Parathyroid adenoma (tissue), 2 donors: Measurements from ENCODE around the gene KPTN.
"Not testable (repeated sequence)": the region's sequence is repeated elsewhere in the genome, so short reads cannot be mapped to it uniquely, and the experiment has no call there.

ENCODE experiments used
- H2AFZ ChIP-seq: fragments of 300-600 bp; sonication (generic); one replicate; pipeline ENCODE4 v1.7.0; 2017; ENCODE audit warnings: antibody characterized with exemption, mild to moderate bottlenecking
- H3K27ac ChIP-seq: fragments of 300-600 bp; sonication (generic); one replicate; pipeline ENCODE4 v1.7.0; 2017
- H3K27me3 ChIP-seq: fragments of 300-600 bp; sonication (generic); one replicate; pipeline ENCODE4 v1.7.0; 2017; ENCODE audit warnings: low read length; ENCODE audit not compliant: control insufficient read depth, insufficient read depth
- H3K36me3 ChIP-seq: fragments of 300-600 bp; sonication (generic); one replicate; pipeline ENCODE4 v1.7.0; 2017; ENCODE audit warnings: low read length; ENCODE audit not compliant: control insufficient read depth, insufficient read depth
- H3K4me1 ChIP-seq: fragments of 300-600 bp; sonication (generic); one replicate; pipeline ENCODE4 v1.7.0; 2017; ENCODE audit warnings: control low read depth
- H3K4me2 ChIP-seq: fragments of 300-600 bp; sonication (generic); one replicate; pipeline ENCODE4 v1.7.0; 2017; ENCODE audit warnings: low read length
- H3K4me3 ChIP-seq: fragments of 300-600 bp; sonication (generic); one replicate; pipeline ENCODE4 v1.7.0; 2017; ENCODE audit warnings: low read depth, low read length
- H3K79me2 ChIP-seq: fragments of 300-600 bp; sonication (generic); one replicate; pipeline ENCODE4 v1.7.0; 2017; ENCODE audit warnings: control low read depth
- H3K9ac ChIP-seq: fragments of 300-600 bp; sonication (generic); one replicate; pipeline ENCODE4 v1.7.0; 2017; ENCODE audit warnings: mild to moderate bottlenecking
- H3K9me3 ChIP-seq: fragments of 300-600 bp; sonication (generic); one replicate; pipeline ENCODE4 v1.7.0; 2017; ENCODE audit warnings: low read length; ENCODE audit not compliant: control insufficient read depth
- TF ChIP-seq, protein P1 (sequence below): fragments of 300-600 bp; sonication (generic); IDR thresholded peaks from one replicate; pipeline ENCODE4 v1.7.0; 2017; ENCODE audit warnings: antibody characterized with exemption, mild to moderate bottlenecking
- donor health status: primary hyperparathyroidism.

Gene KPTN

DNA sequence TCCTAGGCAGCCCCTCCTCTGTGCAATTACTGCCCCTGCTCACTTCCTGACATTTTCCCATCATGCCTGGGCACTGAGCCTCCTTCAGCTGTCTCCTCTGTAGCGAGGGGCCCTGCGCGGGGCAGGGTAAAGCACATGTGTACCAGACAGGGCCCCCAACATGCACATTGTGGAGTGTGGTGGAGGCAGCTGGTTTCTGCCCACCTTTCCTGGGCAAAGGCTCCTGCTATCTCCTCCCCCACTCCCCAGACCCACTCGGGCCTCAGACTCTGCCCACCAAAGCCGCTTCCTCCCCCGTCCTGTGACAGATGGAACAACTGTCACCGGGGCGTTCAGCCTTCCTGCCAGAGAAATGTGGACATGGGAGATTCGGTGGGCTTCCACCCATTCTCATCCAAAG, 2.9 kb upstream of the KPTN start:
- no peaks in the 10 kb centered on the region for H3K36me3 ChIP-seq

DNA sequence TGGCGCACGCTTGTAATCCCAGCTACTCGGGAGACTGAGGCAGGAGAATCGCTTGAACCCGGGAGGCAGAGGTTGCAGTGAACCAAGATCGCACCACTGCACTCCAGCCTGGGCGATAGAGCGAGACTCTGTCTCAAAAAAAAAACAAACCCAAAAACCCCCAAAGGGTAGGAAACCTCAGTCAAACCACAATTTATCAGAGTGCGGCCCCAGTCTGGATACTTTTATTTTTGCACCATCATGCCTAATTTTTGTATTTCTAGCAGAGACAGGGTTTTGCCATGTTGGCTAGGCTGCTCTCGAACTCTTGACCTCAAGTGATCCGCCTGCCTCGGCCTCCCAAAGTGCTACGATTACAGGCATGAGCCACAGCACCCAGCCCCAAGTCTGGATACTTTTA, 2.2 kb upstream of the KPTN start:
- not testable (repeated sequence) for H3K27me3 ChIP-seq, H3K36me3 ChIP-seq, H3K4me3 ChIP-seq

More for the DNA sequence above, 2.9 kb upstream of the KPTN start:
- no peak overlapping the region for H3K4me2 ChIP-seq
- H2AFZ ChIP-seq = no peak overlapping the region
- H3K9me3 ChIP-seq = no peaks in the 10 kb centered on the region
- H3K27ac ChIP-seq = no peak overlapping the region
- no peaks in the 10 kb centered on the region for H3K79me2 ChIP-seq
- TF ChIP-seq, protein P1, sequence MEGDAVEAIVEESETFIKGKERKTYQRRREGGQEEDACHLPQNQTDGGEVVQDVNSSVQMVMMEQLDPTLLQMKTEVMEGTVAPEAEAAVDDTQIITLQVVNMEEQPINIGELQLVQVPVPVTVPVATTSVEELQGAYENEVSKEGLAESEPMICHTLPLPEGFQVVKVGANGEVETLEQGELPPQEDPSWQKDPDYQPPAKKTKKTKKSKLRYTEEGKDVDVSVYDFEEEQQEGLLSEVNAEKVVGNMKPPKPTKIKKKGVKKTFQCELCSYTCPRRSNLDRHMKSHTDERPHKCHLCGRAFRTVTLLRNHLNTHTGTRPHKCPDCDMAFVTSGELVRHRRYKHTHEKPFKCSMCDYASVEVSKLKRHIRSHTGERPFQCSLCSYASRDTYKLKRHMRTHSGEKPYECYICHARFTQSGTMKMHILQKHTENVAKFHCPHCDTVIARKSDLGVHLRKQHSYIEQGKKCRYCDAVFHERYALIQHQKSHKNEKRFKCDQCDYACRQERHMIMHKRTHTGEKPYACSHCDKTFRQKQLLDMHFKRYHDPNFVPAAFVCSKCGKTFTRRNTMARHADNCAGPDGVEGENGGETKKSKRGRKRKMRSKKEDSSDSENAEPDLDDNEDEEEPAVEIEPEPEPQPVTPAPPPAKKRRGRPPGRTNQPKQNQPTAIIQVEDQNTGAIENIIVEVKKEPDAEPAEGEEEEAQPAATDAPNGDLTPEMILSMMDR = no peak
- no peak overlapping the region for H3K4me3 ChIP-seq
- no peaks in the 10 kb centered on the region for H3K27me3 ChIP-seq
- peaks cover 10% of the 10 kb centered on the region for H3K4me1 ChIP-seq
- no peak overlapping the region for H3K9ac ChIP-seq

DNA sequence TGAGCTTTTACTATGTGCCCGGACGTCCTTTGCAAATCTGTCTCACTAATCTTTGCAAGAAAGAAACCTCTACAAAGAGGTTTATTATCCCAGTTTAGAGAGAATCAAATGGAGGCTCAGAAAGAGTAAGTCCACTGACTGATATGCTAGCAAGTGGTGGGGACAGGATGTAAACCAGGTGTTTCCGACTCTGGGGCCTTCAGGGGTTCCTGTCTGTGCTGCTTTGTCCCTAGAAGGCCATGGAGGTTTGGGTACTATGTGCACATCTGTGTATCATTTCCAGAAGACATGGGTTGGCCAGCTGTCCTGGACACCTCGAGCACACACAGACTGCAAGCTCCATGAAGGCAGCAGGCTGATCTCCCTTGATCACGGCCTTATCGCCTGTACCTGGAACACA, 1.2 kb upstream of the KPTN start:
- Histone ChIP-seq H3K9me3 (no peaks in the 10 kb centered on the region), H3K27me3 (no peaks in the 10 kb centered on the region), H3K4me2 (peak overlapping the region; percentile 88), H2AFZ (no peak overlapping the region), H3K4me3 (peak overlapping the region; percentile 89), H3K9ac (no peak overlapping the region), H3K36me3 (no peaks in the 10 kb centered on the region), H3K27ac (no peak overlapping the region), H3K4me1 (peaks cover 3% of the 10 kb centered on the region), H3K79me2 (no peaks in the 10 kb centered on the region)
- TF ChIP-seq, protein P1 = no peak

More for the DNA sequence above, 2.2 kb upstream of the KPTN start:
- H3K4me1 ChIP-seq, H3K27ac ChIP-seq, H3K9ac ChIP-seq, H3K9me3 ChIP-seq, H3K79me2 ChIP-seq, H2AFZ ChIP-seq, H3K4me2 ChIP-seq: not testable (repeated sequence)

DNA sequence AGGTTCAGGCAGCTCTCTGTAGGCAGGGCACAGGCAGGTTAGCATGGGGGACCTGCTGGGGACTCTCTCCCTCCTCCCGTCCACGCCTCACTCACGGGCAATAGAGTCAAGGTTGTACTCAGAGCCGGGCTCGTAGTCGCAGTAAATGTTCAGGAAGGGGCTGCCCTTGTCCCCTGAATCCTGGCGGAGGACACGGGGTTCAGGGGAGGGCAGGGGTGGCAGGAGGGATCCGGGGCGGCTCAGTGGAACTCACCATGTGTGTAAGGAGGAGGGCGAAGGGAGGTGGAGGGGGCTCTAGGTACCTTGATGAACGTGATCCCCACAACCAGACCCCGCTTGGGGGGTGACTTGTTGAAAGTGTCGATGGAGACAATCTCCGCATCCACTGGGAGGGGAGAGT, 819 bp downstream of the KPTN start:
- H3K9me3 ChIP-seq = no peaks in the 10 kb centered on the region
- TF ChIP-seq, protein P1 = no peak
- H3K4me3 ChIP-seq = peak overlapping the region; percentile 89
- H3K27ac ChIP-seq = no peak overlapping the region
- no peaks in the 10 kb centered on the region for H3K79me2 ChIP-seq
- peak overlapping the region; percentile 80 for H2AFZ ChIP-seq
- peaks cover 3% of the 10 kb centered on the region for H3K4me1 ChIP-seq
- H3K9ac ChIP-seq = no peak overlapping the region
- H3K27me3 ChIP-seq = no peaks in the 10 kb centered on the region
- peak overlapping the region; percentile 88 for H3K4me2 ChIP-seq
- H3K36me3 ChIP-seq = no peaks in the 10 kb centered on the region

DNA sequence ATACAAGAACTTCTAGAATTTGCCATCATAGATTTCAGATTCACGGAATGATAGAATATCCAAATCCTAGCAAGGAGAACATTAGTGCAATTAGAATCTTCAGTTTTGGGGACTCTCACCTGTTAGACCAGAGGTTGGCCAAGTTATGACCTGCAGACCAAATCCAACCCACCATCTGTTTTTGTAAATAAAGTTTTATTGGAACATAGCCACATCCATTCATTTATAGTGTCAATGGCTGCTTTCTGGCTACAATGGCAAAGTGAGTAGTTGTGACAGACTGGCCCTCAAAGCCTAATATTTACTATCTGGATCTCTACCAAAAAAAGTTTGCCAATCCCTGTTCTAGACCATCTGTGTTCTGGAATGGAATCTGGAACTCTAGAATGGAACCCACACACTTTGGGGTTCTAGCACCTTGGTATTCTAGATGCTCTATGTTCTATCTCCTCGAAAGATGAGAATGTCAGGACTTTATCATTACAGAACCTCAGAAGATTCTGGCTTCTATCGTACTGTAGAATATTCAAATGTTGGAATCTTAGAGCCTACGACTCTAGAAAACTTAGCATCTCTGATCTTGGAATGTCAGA, 2.5 kb downstream of the KPTN start:
- Histone ChIP-seq H3K79me2 (no peaks in the 10 kb centered on the region), H2AFZ (no peak overlapping the region), H3K4me1 (peaks cover 3% of the 10 kb centered on the region), H3K9me3 (no peaks in the 10 kb centered on the region), H3K27me3 (no peaks in the 10 kb centered on the region), H3K27ac (no peak overlapping the region), H3K9ac (no peak overlapping the region), H3K4me2 (no peak overlapping the region), H3K4me3 (no peak overlapping the region), H3K36me3 (no peaks in the 10 kb centered on the region)
- TF ChIP-seq, protein P1 = no peak
